ENCODE measurements around the gene TMEM119. TPM values are rescaled to one million over a fixed set of nuclear protein-coding genes. Genes with fewer than 3 reads are reported as not detected.
"Not testable (repeated sequence)": the region's sequence is repeated elsewhere in the genome, so short reads cannot be mapped to it uniquely, and the experiment has no call there.

Gene TMEM119
- total RNA-seq, 2 donors from 2014 or later = 7.2 to 8.8 TPM

DNA sequence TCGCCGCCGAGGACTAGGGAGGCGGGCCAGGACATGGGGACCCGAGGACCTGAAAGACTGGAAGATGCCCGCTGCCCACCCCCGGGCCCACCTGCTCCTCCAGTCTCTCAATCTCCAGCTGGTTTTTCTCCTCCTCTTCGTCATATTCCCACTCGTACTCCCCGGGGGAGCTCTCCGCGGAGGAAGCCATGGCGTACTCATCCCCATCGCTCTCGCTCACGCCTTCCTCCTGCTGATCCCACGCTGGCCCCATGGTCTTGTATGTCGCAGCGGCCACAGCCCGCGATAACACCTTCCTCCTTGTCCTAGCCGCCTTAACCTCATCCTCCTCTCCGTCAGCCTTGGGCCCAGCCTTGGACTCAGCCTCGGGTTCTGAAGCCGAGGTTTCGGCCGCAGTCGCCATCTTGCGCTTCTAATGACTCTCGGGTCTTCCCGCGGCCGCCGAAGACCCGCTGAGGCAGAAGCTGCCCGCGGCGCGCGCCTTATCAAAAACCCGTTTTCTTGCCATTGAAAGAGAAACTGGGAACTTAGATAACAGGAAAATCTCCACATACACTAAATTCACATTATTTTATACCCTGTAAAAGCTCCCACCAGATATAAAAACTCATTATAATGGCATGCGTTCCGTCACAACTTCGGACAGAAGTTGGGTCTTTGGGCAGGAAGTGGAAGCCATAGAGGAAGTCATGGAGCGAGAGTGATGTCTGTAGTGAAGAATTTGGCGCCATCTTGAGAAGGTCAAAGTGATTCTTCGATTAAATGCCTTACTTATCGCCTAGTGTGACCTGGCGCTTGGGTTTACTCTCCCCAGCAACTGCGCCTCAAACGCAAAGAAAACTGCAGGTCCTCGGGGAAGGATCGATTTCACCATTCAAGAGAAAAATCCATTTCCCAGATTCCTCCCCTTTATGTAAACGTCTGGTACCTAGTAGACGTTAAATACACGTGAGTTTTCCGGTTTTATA, 36.8 kb downstream of the TMEM119 start, which contains the start of gene SART3:
Gene SART3, minus strand, starts transcription at position 422 of the 968 bp plus-strand sequence. Its CDS starts 19 bp downstream, at position 403.
- peaks cover 13% of the 10 kb centered on the region for H3K4me1 ChIP-seq
- TF ChIP-seq, protein P1, sequence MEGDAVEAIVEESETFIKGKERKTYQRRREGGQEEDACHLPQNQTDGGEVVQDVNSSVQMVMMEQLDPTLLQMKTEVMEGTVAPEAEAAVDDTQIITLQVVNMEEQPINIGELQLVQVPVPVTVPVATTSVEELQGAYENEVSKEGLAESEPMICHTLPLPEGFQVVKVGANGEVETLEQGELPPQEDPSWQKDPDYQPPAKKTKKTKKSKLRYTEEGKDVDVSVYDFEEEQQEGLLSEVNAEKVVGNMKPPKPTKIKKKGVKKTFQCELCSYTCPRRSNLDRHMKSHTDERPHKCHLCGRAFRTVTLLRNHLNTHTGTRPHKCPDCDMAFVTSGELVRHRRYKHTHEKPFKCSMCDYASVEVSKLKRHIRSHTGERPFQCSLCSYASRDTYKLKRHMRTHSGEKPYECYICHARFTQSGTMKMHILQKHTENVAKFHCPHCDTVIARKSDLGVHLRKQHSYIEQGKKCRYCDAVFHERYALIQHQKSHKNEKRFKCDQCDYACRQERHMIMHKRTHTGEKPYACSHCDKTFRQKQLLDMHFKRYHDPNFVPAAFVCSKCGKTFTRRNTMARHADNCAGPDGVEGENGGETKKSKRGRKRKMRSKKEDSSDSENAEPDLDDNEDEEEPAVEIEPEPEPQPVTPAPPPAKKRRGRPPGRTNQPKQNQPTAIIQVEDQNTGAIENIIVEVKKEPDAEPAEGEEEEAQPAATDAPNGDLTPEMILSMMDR (IDR thresholded peaks at IDR 0.05) = no peak

DNA sequence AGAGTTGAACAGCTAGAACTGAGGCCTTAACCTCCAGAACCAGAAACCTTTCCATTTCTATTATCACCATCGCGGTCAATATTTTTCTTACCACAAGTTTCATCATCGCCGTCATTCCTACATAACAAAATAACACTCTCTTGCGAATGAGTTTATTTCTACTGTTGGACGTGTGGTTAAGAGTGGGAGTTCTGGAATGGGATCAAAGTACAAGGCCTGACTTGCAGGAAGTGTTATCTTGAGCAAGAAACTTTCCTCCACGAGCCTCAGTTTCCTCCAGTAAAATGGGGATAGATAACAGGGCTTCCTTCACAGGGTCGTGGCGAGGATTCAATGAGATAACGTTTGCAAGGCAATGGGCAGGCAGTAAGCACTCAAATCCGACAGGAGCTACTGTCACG, 37.6 kb downstream of the TMEM119 start:
- Histone ChIP-seq H3K36me3 (no peaks in the 10 kb centered on the region), H3K4me1 (peaks cover 10% of the 10 kb centered on the region), H3K27me3 (no peaks in the 10 kb centered on the region), H3K27ac (peak overlapping the region; percentile 89), H3K9me3 (no peaks in the 10 kb centered on the region), H3K4me3 (peak overlapping the region; percentile 86), H3K9ac (ENCODE audit: low read depth in 2 of 2, low read length in 2 of 2) (peak overlapping the region; percentile 76 to 96)
- intact Hi-C loops (cut with DNase I) = loop anchor here (10.0 kb wide), 2 partner anchors 244 to 394 kb away; no protein-coding TSS in a partner anchor
- no peak for DNase-seq
- TF ChIP-seq, protein P1 (IDR thresholded peaks at IDR 0.05) = no peak

More for the DNA sequence above, 36.8 kb downstream of the TMEM119 start, which contains the start of gene SART3:
- intact Hi-C loops (cut with DNase I) = loop anchor here (10.0 kb wide), 2 partner anchors 244 to 394 kb away; no protein-coding TSS in a partner anchor
- peak within 1 kb of the TSS; percentile 76 to 96 for H3K9ac ChIP-seq (ENCODE audit: low read depth in 2 of 2, low read length in 2 of 2)
- H3K27me3 ChIP-seq = no peaks in the 10 kb centered on the region
- peak within 1 kb of the TSS; percentile 89 for H3K27ac ChIP-seq
- peak within 1 kb of the TSS; percentile 86 for H3K4me3 ChIP-seq
- H3K9me3 ChIP-seq = no peaks in the 10 kb centered on the region
- peaks cover under 1% of the 10 kb centered on the region for H3K36me3 ChIP-seq
- DNase-seq = peak; percentile 81

DNA sequence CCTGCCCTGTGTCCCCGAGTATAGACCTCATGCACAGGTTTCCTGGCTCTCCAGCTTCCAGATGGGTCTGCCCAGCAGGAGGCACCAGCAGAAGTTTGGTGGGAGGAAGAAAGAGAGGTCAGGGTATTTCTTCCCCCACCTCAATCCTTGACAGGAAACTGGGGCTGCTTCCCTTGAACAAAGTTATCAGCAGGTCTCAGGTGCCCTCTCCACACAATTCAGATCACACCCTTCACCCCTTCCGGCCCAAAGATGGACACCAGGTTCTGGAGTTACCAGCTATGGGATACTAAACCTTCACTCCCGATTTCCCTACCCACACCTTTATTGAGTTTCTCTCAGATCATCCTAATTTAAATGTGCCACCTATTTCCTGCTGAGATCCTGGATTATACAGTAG, 38.1 kb downstream of the TMEM119 start:
- Histone ChIP-seq H3K36me3 (no peaks in the 10 kb centered on the region), H3K27me3 (no peaks in the 10 kb centered on the region), H3K4me1 (peaks cover 10% of the 10 kb centered on the region), H3K9me3 (no peaks in the 10 kb centered on the region), H3K4me3 (peak overlapping the region; percentile 86), H3K27ac (no peak overlapping the region), H3K9ac (ENCODE audit: low read depth in 2 of 2, low read length in 2 of 2) (peak overlapping the region; percentile 16 to 96)
- intact Hi-C loops (cut with DNase I) = loop anchor here (10.0 kb wide), 2 partner anchors 245 to 395 kb away; no protein-coding TSS in a partner anchor
- TF ChIP-seq, protein P1 (IDR thresholded peaks at IDR 0.05) = no peak
- DNase-seq = no peak

DNA sequence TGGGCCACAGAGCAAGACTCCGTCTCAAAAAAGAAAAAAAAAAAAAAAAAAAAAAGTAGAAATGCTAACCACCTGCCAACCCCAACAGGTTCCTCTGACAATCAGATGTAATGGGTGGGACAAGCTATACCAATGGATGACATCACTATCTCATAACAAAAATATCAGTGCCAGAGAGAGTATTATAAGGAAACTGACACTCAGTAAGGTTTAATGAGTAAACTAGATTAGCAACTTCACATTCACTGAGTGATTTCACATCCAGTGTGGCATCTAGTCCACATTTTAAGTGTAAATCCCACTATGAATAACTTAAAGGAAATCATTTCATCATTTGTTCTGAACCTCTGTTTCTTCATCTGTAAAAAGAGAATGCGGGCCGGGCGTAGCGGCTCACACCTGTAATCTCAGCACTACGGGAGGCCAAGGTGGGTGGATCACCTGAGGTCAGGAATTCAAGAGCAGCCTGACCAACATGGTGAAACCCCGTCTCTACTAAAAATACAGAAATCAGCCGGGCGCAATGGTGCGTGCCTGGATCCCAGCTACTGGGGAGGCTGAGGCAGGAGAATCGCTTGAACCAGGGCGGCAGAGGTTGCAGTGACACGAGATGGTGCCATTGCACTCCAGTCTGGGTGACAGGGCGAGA, 38.8 kb downstream of the TMEM119 start:
- intact Hi-C loops (cut with DNase I) = no loop called here
- Histone ChIP-seq H3K4me3 (no peak overlapping the region), H3K4me1 (peaks cover 10% of the 10 kb centered on the region), H3K9me3 (no peaks in the 10 kb centered on the region), H3K9ac (ENCODE audit: low read depth in 2 of 2, low read length in 2 of 2) (no peak overlapping the region), H3K27me3 (no peaks in the 10 kb centered on the region), H3K27ac (no peak overlapping the region), H3K36me3 (no peaks in the 10 kb centered on the region)
- TF ChIP-seq, protein P1 (IDR thresholded peaks at IDR 0.05) = no peak
- no peak for DNase-seq

DNA sequence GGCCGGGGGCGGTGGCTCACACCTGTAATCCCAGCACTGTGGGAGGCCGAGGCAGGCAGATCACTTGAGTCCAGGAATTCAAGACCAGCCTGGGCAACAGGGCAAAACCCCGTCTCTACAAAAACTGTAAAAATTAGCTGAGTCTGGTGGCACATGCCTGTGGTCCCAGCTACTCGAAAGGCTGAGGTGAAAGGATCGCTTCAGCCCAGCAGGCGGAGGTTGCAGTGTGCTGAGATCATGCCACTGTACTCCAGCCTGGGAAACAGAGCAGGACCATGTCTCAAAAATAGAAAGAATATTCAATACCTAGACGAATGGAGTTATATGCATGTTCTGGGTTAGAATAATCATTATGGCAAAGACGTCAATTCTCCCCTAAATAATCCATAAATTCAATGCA, 42.5 kb downstream of the TMEM119 start:
- H3K4me1 ChIP-seq; H3K27ac ChIP-seq; intact Hi-C loops (cut with DNase I); H3K36me3 ChIP-seq; DNase-seq; H3K27me3 ChIP-seq; H3K9ac ChIP-seq (ENCODE audit: low read depth in 2 of 2, low read length in 2 of 2); H3K9me3 ChIP-seq; H3K4me3 ChIP-seq: not testable (repeated sequence)
